Fibroblast of skin of scalp (primary cell): ENCODE results near the gene GPD2.

Experiments used
- DNase-seq: peaks from one replicate; pipeline ENCODE4 v3.0.0-alpha.2; 2013

The GPD2 gene

GRCh38 chr2:156532989-156533388, 96.8 kb downstream of the GPD2 start:
- no peak for DNase-seq

- DNase-seq, result no peak
These were observed 100.4 kb downstream of the GPD2 start for GRCh38 chr2:156536534-156536933.

GRCh38 chr2:156537141-156537540, 101.0 kb downstream of the GPD2 start:
- peak; percentile 73 for DNase-seq

GRCh38 chr2:156538083-156538504, 101.9 kb downstream of the GPD2 start:
- DNase-seq, result peak; percentile 61

GRCh38 chr2:156539086-156539860, 103.1 kb downstream of the GPD2 start:
- DNase-seq, result no peak

DNA sequence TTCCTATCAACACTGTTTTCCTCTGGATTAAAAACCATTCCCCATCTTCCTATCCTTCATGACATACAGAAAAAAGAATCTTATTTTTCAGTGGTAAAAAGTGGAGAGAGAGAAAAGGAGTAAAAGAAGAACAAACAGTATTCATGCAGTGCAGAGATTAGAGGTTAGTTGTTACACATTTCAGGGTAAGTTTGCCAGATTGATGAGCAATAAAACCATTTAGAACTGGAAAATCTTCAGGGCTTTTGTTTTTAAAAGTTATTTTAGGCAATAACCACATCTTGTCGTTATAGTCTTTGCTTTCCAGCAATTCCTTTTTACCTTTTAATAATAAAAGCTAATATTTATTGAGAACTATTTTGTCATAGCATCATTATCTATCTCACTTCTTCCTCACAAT, 104.5 kb downstream of the GPD2 start:
- DNase-seq, result no peak

- no peak for DNase-seq
These were observed 105.0 kb downstream of the GPD2 start for GRCh38 chr2:156541229-156541628.

DNA sequence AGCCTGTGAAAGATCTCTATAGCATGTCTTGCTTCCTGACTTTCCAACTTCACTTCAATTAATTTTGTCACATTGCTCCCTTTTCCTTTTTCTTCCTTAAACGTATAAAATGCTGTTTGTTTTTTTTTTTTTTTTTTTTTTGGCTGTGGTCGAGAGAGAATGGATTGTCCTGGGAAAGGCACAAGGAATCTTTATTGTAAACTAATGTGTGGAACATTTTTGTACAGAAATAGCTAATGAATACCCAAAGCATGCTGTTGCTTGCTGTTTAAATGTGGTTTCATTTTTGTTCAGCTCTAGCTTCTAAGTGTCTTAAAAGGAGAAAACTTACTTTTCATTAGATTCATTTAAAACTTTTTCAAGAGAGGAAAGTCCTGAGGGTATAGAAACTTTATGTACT, 105.5 kb downstream of the GPD2 start:
- no peak for DNase-seq

DNA sequence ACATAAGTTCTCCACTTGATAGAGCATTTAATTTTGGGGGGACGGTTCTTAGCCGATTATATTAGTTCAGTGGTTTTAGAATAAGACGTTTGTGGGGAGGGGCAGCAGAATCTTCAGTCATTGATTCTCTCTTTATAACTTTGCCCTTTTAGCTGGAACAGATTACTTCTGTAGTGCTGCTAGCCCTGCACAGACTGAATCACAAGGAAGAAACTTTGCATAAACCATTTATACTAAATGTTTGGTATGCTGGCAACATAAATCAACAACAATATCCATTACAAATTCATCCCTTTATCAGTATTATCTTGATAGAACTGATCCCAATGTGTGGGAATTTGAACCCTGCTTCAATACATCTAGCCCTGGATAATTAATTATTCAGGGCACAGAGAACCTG, 112.2 kb downstream of the GPD2 start:
- no peak for DNase-seq

DNA sequence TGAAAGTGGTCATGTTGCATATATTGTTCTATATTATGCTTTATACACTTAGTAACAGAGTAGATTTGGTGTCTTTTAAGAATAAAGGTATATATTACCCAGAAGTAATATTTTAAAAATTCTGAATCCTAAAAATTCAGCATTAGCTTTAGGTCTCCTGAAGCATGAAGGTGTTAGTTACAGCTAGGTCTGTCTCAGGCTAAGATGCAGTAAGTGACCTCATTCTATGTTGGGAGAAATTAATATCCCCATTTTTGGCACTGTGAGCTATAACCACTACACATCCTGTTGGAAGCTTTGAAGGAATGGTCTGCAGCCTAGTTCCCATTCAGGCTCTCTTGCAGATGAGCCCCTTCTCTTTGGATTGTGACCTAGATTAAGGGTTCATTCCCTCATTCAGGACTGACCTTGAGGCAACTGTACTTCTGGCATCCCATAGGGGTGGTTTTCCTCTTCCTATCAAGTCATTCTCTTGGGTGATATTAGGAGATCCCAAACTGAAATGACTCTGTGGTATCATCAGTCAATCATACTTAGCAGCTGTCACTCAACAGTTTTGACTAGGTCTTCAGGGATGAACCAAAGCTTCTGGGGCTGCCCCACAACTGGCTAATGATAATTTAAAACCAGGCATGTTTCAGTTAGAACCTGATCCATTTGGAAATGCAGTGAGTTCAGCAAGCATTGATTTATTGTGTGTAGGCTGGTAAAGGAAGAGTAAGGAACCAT, 117.7 kb downstream of the GPD2 start:
- DNase-seq, result no peak

- no peak for DNase-seq
These were observed 125.1 kb downstream of the GPD2 start for GRCh38 chr2:156561326-156561725.

DNA sequence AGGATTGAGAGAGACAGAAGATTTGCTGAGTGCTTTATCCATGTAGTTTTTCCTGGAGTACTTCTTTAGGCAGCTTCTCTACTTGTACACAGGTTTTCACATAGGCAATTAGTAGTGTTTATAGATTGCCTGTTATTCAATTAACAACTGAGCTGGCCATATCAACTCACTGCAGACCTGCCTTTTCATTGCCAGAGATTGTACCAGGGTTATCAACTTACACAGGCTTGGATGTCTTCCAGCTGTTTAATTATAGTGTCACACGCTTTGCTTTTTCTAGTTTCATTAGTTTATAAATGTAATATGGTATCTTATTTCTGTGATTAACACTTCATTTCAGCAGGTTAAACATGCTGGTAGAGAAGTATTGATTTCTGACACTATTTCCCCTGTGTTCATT, 125.9 kb downstream of the GPD2 start:
- no peak for DNase-seq

DNA sequence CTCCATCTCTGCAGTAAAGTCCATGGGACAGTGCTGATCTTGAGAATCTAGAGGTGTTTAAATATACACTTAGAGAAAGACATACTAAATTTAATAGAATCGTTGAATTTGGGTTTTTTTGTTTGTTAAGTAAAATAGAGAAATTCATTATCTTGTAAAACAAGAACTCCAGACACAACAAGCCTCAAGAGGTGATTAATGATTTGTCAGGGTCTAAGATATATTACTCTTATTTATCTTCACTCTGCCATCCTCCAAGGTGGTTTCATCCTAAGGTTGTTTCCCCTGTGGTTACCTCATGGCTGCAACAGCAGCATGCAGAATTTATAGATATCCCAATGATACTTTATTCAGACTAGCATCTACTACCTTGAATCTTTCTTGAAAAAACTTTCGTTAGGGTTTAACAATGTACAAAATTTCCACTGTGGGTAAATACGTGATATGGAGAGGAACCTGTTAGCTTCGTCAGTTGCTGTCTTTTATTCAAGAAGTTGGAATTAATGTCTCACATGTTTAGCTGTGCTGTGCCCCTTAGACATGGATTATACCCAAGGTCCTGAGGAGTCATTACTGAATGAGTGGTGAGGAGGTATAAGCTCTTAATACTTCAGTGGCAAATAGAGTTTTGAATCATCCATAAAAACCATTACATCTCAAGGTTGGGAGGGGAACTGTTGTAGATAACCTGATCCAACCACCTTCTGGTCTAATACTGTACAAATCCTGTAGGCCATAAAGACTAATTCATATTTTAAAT, 128.0 kb downstream of the GPD2 start:
- no peak for DNase-seq

DNA sequence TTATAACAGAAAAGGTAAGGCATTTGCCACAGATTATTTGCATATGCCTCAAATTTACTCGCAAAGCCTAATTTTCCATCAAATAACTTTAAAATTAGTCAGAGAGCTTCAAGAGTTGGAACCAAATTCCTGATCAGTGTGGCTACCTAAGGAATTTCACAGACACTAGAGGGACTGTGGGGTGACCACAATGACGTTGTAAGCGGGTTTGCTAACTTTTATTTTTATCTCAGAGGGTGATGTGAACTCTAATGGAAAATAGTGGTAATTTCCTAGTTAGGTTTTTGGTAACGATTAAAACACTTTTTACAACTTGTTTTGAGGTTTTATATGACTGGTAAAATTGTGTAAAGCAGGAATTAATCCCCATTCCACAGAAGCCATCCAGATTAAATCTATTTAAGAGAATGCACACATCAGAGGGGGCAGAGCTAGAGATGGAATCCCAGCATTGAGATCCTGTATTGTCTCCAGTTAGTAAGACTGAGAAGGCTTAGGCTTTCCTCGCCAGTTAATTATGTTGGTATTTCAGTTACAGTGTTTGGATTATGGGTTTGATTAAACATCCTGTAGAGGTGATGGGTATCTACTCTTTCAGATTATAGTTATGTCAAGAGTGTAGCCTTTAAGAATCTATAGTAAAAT, 129.0 kb downstream of the GPD2 start:
- peak; percentile 94 for DNase-seq

DNA sequence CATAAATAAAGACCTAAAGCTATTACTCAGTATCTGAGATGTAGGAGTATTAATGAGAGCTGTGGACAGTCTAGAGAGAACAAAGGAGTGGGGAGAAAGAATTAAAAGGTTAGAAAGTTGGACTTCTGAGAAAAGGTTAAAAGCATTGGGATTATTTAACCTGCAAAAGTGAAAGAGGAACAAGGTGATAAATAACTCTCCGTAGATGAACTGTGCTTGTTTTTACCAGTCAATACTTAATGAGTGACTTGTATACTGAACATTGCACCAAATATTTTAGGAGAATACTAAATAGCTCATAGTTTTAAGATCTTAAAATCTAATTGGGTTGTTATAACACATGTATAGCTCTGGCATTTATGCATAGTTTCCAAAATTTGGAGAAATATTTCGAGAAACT, 137.5 kb downstream of the GPD2 start:
- no peak for DNase-seq

- no peak for DNase-seq
These were observed 137.9 kb downstream of the GPD2 start for GRCh38 chr2:156574112-156574511.

- no peak for DNase-seq
These were observed 139.8 kb downstream of the GPD2 start for GRCh38 chr2:156576005-156576404.

- DNase-seq, result no peak
These were observed 144.3 kb downstream of the GPD2 start for GRCh38 chr2:156580501-156580900.

- DNase-seq, result no peak
These were observed 145.1 kb downstream of the GPD2 start for GRCh38 chr2:156581280-156581679.

- DNase-seq, result no peak
These were observed 149.3 kb downstream of the GPD2 start for GRCh38 chr2:156585457-156585856.

GRCh38 chr2:156586621-156587020, 150.4 kb downstream of the GPD2 start:
- no peak for DNase-seq

DNA sequence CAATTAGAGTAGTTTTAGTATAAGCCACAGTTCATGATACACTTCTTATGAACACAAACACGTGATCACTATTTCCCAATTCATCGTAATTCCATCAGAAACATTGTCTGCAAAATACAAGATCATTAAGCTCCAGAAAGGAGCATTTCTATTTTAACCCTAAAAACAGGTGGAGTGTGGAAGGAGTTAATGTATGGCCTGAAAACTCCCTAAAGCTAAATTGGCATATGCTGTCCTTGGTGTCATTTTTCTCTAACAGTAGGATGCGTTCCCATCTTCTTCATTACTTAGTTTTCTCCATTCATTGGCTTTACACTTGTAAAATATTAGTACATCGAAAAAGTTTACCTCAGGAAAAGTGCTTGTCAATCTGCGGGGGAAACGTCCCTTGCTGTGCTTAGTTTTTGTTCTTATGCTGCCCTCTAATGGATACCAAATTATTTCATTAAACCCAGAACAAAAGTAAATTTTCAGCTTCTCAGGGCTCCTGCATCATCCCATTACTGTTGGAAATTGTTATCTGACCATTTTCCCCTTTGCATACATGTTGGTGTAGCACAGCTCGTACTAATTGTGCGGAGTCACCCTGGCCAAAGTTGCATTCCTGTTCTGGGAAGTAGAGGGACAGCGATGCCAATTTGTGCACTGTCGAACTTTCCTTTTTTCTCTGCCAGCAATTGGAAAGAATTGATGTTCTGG, 153.4 kb downstream of the GPD2 start:
- peak; percentile 49 for DNase-seq
